ENCODE data around the gene SMPD4. TPM values are rescaled to one million over a fixed set of nuclear protein-coding genes. Genes with fewer than 3 reads are reported as not detected.
"Not testable (repeated sequence)": the region's sequence is repeated elsewhere in the genome, so short reads cannot be mapped to it uniquely, and the experiment has no call there.

The SMPD4 gene
- total and polyA plus RNA-seq, 4 experiments from 2014 or later: 26.1 to 51.5 (median 45.1) TPM

- H3K9me3 Mint-ChIP-seq; H3K27ac Mint-ChIP-seq; H3K4me3 ChIP-seq (ENCODE audit: low read length in 2 of 2); H3K27ac ChIP-seq (ENCODE audit: low read depth, low read length); CTCF ChIA-PET (ENCODE audit: partially characterized antibody); H3K4me1 Mint-ChIP-seq; POLR2A ChIA-PET (ENCODE audit: partially characterized antibody); intact Hi-C loops (cut with micrococcal nuclease); H3K27me3 Mint-ChIP-seq; H3K4me1 ChIP-seq (ENCODE audit: insufficient read depth, low read length); H3K27me3 ChIP-seq (ENCODE audit: insufficient read depth, low read length); H3K9me3 ChIP-seq (ENCODE audit: control insufficient read depth in 1 of 2, low read length in 2 of 2); H3K4me3 Mint-ChIP-seq; DNase-seq: not testable (repeated sequence)
- H3K36me3 ChIP-seq (ENCODE audit: insufficient read depth, low read length): peaks cover 28% of the 10 kb centered on the region
- H3K36me3 Mint-ChIP-seq: peaks cover 30 to 64% of the 10 kb centered on the region in 2 donors
These were observed 18.9 kb downstream of the SMPD4 start for GRCh38 chr2:130162486-130162885.

DNA sequence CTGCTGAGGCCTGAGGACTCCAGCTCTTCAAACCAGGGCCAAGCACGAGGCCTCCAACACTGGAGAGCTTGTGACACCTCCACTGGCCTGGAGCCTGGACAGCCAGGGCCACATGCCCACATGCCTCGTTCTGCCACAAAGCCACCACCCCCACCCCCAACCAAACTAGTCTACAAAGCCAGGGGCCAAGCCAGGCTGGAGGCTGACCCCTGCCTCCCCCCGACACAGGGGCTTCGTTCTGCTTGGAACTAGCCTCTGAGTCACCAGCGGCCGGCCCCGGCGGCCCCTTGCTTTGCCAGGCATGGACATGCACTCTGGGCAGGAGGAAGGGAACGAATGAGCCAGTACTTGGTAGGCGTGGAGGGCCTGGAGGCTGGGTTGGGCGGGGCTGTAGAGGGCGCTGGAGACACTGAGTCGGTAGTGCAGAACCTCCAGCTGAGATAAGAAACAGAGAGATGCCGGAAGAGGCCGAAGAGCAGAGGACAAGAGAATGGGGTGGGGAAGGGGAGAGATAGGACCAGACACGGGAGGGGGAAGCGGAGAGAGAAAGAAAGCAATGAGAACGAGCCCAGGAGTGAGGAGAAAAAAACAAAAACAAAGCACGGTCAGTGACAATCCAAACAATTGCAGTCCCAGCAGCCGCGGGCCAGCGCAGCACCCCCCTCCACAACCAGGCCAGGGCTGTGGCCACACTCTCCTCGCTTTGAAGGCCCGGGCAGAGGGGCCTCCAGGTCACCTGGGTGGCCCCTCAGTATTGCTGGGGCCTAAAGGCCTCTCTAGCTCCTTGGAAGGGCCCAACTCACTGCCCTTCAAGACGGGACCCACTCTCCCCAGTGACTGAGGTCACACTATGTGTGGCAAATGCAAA, 20.3 kb downstream of the SMPD4 start:
- POLR2A ChIA-PET (ENCODE audit: partially characterized antibody); H3K27me3 Mint-ChIP-seq; H3K27ac Mint-ChIP-seq; H3K27ac ChIP-seq (ENCODE audit: low read depth, low read length); intact Hi-C loops (cut with micrococcal nuclease); DNase-seq; H3K4me3 ChIP-seq (ENCODE audit: low read length in 2 of 2); H3K9me3 ChIP-seq (ENCODE audit: control insufficient read depth in 1 of 2, low read length in 2 of 2); H3K4me3 Mint-ChIP-seq; H3K9me3 Mint-ChIP-seq; H3K4me1 ChIP-seq (ENCODE audit: insufficient read depth, low read length); CTCF ChIA-PET (ENCODE audit: partially characterized antibody); H3K4me1 Mint-ChIP-seq; H3K27me3 ChIP-seq (ENCODE audit: insufficient read depth, low read length): not testable (repeated sequence)
- peaks cover 24 to 59% of the 10 kb centered on the region in 2 donors for H3K36me3 Mint-ChIP-seq
- peaks cover 18% of the 10 kb centered on the region for H3K36me3 ChIP-seq (ENCODE audit: insufficient read depth, low read length)

DNA sequence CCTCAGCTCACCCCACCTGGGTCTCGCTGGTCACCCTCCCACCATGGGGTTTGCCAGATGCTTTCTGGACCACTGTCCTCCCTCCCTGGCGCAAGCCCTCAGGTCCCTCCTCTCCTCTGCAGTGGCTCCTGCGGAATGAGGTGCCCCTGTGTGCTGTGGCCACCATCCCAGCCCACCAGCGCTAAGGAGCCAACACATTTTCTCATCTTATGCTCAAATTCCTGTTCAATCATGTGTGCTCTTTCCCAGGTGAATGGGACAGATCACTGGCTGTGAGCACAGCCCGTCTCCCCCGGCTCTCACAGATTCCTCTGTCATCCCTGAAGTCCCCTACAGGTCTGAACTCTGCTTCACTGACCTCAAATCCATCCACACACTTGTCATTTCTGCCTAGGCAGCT, 21.3 kb downstream of the SMPD4 start:
- Mint-ChIP-seq H3K9me3 (no peaks in the 10 kb centered on the region), H3K27me3 (no peaks in the 10 kb centered on the region), H3K27ac (no peak overlapping the region), H3K4me3 (no peak overlapping the region), H3K4me1 (peaks cover 0 to 6% (median 1%) of the 10 kb centered on the region in 4 donors), H3K36me3 (peaks cover 19 to 53% of the 10 kb centered on the region in 2 donors)
- no peak overlapping the region for H3K27ac ChIP-seq (ENCODE audit: low read depth, low read length)
- H3K27me3 ChIP-seq (ENCODE audit: insufficient read depth, low read length): no peaks in the 10 kb centered on the region
- no peaks in the 10 kb centered on the region for H3K9me3 ChIP-seq (ENCODE audit: control insufficient read depth in 1 of 2, low read length in 2 of 2)
- no peak overlapping the region for H3K4me3 ChIP-seq (ENCODE audit: low read length in 2 of 2)
- peaks cover 13% of the 10 kb centered on the region for H3K36me3 ChIP-seq (ENCODE audit: insufficient read depth, low read length)
- CTCF ChIA-PET (ENCODE audit: partially characterized antibody): no interaction called here
- no peaks in the 10 kb centered on the region for H3K4me1 ChIP-seq (ENCODE audit: insufficient read depth, low read length)
- intact Hi-C loops (cut with micrococcal nuclease): no loop called here
- POLR2A ChIA-PET (ENCODE audit: partially characterized antibody): no interaction called here
- no peak for DNase-seq

DNA sequence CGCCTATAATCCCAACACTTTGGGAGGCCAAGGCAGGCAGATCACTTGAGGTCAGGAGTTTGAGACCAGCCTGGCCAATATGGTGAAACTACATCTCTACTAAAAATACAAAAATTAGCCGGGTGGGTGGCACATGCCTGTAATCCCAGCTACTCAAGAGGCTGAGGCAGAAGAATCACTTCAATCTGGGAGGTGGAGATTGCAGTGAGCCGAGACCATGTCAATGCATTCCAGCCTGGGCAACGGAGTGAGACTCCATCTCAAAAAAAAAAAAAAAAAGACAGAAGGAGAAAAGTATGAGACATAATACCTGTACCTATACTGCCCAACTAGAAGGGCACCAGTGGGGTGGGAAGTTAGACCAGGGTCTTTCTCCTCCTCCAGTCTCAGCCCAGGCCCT, 22.0 kb downstream of the SMPD4 start:
- H3K4me3 Mint-ChIP-seq; intact Hi-C loops (cut with micrococcal nuclease); H3K4me3 ChIP-seq (ENCODE audit: low read length in 2 of 2); H3K27ac ChIP-seq (ENCODE audit: low read depth, low read length); H3K27ac Mint-ChIP-seq; H3K9me3 ChIP-seq (ENCODE audit: control insufficient read depth in 1 of 2, low read length in 2 of 2); H3K4me1 ChIP-seq (ENCODE audit: insufficient read depth, low read length); DNase-seq; H3K9me3 Mint-ChIP-seq; H3K4me1 Mint-ChIP-seq; H3K27me3 Mint-ChIP-seq; POLR2A ChIA-PET (ENCODE audit: partially characterized antibody); CTCF ChIA-PET (ENCODE audit: partially characterized antibody); H3K36me3 ChIP-seq (ENCODE audit: insufficient read depth, low read length); H3K27me3 ChIP-seq (ENCODE audit: insufficient read depth, low read length): not testable (repeated sequence)
- H3K36me3 Mint-ChIP-seq: peaks cover 17 to 48% of the 10 kb centered on the region in 2 donors

DNA sequence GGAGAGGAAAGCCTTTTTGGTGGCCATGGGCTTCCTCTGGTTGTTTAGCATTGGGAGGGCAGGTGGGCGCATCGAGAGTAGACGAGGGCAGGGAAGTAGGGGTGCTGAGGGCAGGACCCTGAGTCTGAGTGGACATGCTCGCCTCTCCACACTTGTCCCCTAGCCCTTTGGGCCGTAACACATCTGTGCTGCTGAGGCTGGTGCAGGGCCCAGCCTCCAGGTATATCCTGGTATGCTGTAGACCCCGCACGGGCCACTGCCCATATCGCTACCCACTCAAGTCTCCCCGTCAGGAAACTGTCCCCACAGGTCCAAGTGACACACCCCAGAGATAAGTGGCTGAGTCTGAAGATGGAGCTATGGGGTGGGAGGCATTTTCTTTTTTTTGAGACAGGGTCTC, 22.8 kb downstream of the SMPD4 start:
- Mint-ChIP-seq H3K4me3 (no peak overlapping the region), H3K9me3 (no peaks in the 10 kb centered on the region), H3K27me3 (no peaks in the 10 kb centered on the region), H3K4me1 (peaks cover 0 to 6% (median 1%) of the 10 kb centered on the region in 4 donors), H3K36me3 (peaks cover 14 to 48% of the 10 kb centered on the region in 2 donors), H3K27ac (peak overlapping the region in 1 of 7 donors; percentile 47)
- H3K27me3 ChIP-seq (ENCODE audit: insufficient read depth, low read length): no peaks in the 10 kb centered on the region
- H3K4me1 ChIP-seq (ENCODE audit: insufficient read depth, low read length): no peaks in the 10 kb centered on the region
- H3K27ac ChIP-seq (ENCODE audit: low read depth, low read length): no peak overlapping the region
- ChIA-PET CTCF (ENCODE audit: partially characterized antibody) (no interaction called here), POLR2A (ENCODE audit: partially characterized antibody) (no interaction called here)
- intact Hi-C loops (cut with micrococcal nuclease): no loop called here
- peaks cover under 1% of the 10 kb centered on the region for H3K36me3 ChIP-seq (ENCODE audit: insufficient read depth, low read length)
- H3K4me3 ChIP-seq (ENCODE audit: low read length in 2 of 2): no peak overlapping the region
- DNase-seq: no peak
- H3K9me3 ChIP-seq (ENCODE audit: control insufficient read depth in 1 of 2, low read length in 2 of 2): no peaks in the 10 kb centered on the region

- H3K4me3 Mint-ChIP-seq; H3K27me3 ChIP-seq (ENCODE audit: insufficient read depth, low read length); H3K4me1 Mint-ChIP-seq; H3K9me3 ChIP-seq (ENCODE audit: control insufficient read depth in 1 of 2, low read length in 2 of 2); CTCF ChIA-PET (ENCODE audit: partially characterized antibody); H3K9me3 Mint-ChIP-seq; H3K4me1 ChIP-seq (ENCODE audit: insufficient read depth, low read length); H3K4me3 ChIP-seq (ENCODE audit: low read length in 2 of 2); DNase-seq; H3K27ac ChIP-seq (ENCODE audit: low read depth, low read length); H3K27me3 Mint-ChIP-seq; intact Hi-C loops (cut with micrococcal nuclease); H3K36me3 ChIP-seq (ENCODE audit: insufficient read depth, low read length): not testable (repeated sequence)
- H3K27ac Mint-ChIP-seq: peak overlapping the region in 1 of 7 donors; percentile 47
- POLR2A ChIA-PET (ENCODE audit: partially characterized antibody): interaction anchor here (1.0 kb wide), 1 partner anchor 24 kb away, joined by 3 read pairs; the partner anchor contains the start of gene SMPD4
- peaks cover 18 to 48% of the 10 kb centered on the region in 2 donors for H3K36me3 Mint-ChIP-seq
These were observed 23.4 kb downstream of the SMPD4 start for GRCh38 chr2:130157825-130158514.

GRCh38 chr2:130157354-130157753, 24.0 kb downstream of the SMPD4 start:
- H3K36me3 ChIP-seq (ENCODE audit: insufficient read depth, low read length); CTCF ChIA-PET (ENCODE audit: partially characterized antibody); H3K4me3 ChIP-seq (ENCODE audit: low read length in 2 of 2); DNase-seq; intact Hi-C loops (cut with micrococcal nuclease); H3K4me3 Mint-ChIP-seq; H3K4me1 Mint-ChIP-seq; H3K27me3 Mint-ChIP-seq; H3K27me3 ChIP-seq (ENCODE audit: insufficient read depth, low read length); H3K4me1 ChIP-seq (ENCODE audit: insufficient read depth, low read length); H3K9me3 Mint-ChIP-seq; H3K9me3 ChIP-seq (ENCODE audit: control insufficient read depth in 1 of 2, low read length in 2 of 2); H3K27ac ChIP-seq (ENCODE audit: low read depth, low read length): not testable (repeated sequence)
- Mint-ChIP-seq H3K27ac (peak overlapping the region in 1 of 7 donors; percentile 30), H3K36me3 (peaks cover 15 to 45% of the 10 kb centered on the region in 2 donors)
- POLR2A ChIA-PET (ENCODE audit: partially characterized antibody): interaction anchor here (1.0 kb wide), 1 partner anchor 24 kb away, joined by 3 read pairs; the partner anchor contains the start of gene SMPD4

Measured in CD4-positive, alpha-beta memory T cell (primary cell).